SU-DHL-6 (cell line): ENCODE measurements around the gene PDE4D.

Experiments
- H2AFZ ChIP-seq: fragments of 200-600 bp; sonication (generic); 2 replicates; pipeline ENCODE4 v1.6.1; 2014; ENCODE audit warnings: low read depth, mild to moderate bottlenecking, moderate library complexity, mixed read lengths, antibody characterized with exemption, low read length; ENCODE audit not compliant: severe bottlenecking
- H3F3A ChIP-seq: fragments of 200-600 bp; shearing (Covaris generic); 2 replicates; pipeline ENCODE4 v1.6.0; 2016; ENCODE audit warnings: antibody characterized with exemption, mild to moderate bottlenecking; ENCODE audit not compliant: insufficient read depth
- H3K27ac ChIP-seq: fragments of 200-600 bp; sonication (generic); 2 replicates; pipeline ENCODE4 v1.5.1; 2016; ENCODE audit warnings: low read depth, mild to moderate bottlenecking, low read length, moderate library complexity, mixed read lengths
- H3K27me3 ChIP-seq: fragments of 200-600 bp; sonication (generic), shearing (Covaris generic); 2 replicates; pipeline ENCODE4 v1.6.0; 2014; ENCODE audit warnings: mild to moderate bottlenecking, low read length
- H3K36me3 ChIP-seq: fragments of 200-600 bp; sonication (generic); 2 replicates; pipeline ENCODE4 v1.6.1; 2014; ENCODE audit warnings: mild to moderate bottlenecking, low read length, mixed read lengths
- H3K4me2 ChIP-seq: fragments of 300-600, 200-600 bp; shearing (Covaris generic), sonication (generic); 2 replicates; pipeline ENCODE4 v1.6.0; 2014; ENCODE audit warnings: low read length, low read depth, mild to moderate bottlenecking; ENCODE audit not compliant: poor library complexity, severe bottlenecking
- H3K4me3 ChIP-seq: fragments of 200-600 bp; sonication (generic); 2 replicates; pipeline ENCODE4 v1.5.1; 2014; ENCODE audit warnings: antibody characterized with exemption, low read length, mild to moderate bottlenecking, mixed read lengths; ENCODE audit not compliant: insufficient read depth, poor library complexity, severe bottlenecking
- H3K79me2 ChIP-seq: fragments of 200-600 bp; sonication (generic); 2 replicates; pipeline ENCODE4 v1.6.1; 2014; ENCODE audit warnings: mild to moderate bottlenecking, low read length, moderate library complexity; ENCODE audit not compliant: insufficient read depth
- H3K9ac ChIP-seq: fragments of 200-600 bp; sonication (generic); 2 replicates; pipeline ENCODE4 v1.7.0; 2014; ENCODE audit warnings: mild to moderate bottlenecking, low read length
- H3K9me2 ChIP-seq: fragments of 200-600 bp; sonication (generic); replicated peaks from 2 replicates; pipeline ENCODE4 v1.6.1; 2014; ENCODE audit warnings: low read length; ENCODE audit not compliant: insufficient read depth
- H3K9me3 ChIP-seq: fragments of 200-600 bp; sonication (generic); 2 replicates; pipeline ENCODE4 v1.6.1; 2014; ENCODE audit warnings: low read length, mixed read lengths; ENCODE audit not compliant: insufficient read depth
- H4K20me1 ChIP-seq: fragments of 200-600 bp; sonication (generic); 2 replicates; pipeline ENCODE4 v1.6.1; 2014; ENCODE audit warnings: low read depth, mild to moderate bottlenecking, antibody characterized with exemption, low read length, moderate library complexity, mixed read lengths
- CTCF ChIP-seq: fragments of 200-600 bp; sonication (generic); IDR thresholded peaks from one replicate; pipeline ENCODE4 v1.5.1; 2017; ENCODE audit warnings: antibody characterized with exemption, mild to moderate bottlenecking, low read length, moderate library complexity; ENCODE audit not compliant: insufficient read depth, poor library complexity, severe bottlenecking
- EZH2phosphoT487 ChIP-seq: fragments of 200-600 bp; sonication (generic), shearing (Covaris generic); conservative IDR thresholded peaks from 2 replicates; pipeline ENCODE4 v1.6.1; 2018; ENCODE audit warnings: mild to moderate bottlenecking, antibody characterized with exemption, low read length, moderate library complexity, mixed read lengths

The PDE4D gene

GRCh38 chr5:59756373-59757035 lies 137.0 kb downstream of the PDE4D start:
- Histone ChIP-seq H3K4me2 (no peak overlapping the region), H3K9me2 (no peaks in the 10 kb centered on the region), H3K27me3 (no peaks in the 10 kb centered on the region), H3K9ac (no peak overlapping the region), H3K4me3 (no peak overlapping the region), H3K36me3 (no peaks in the 10 kb centered on the region), H3F3A (no peaks in the 10 kb centered on the region), H4K20me1 (no peaks in the 10 kb centered on the region), H3K79me2 (no peaks in the 10 kb centered on the region), H3K27ac (no peak overlapping the region), H3K9me3 (no peaks in the 10 kb centered on the region), H2AFZ (no peak overlapping the region)
- TF ChIP-seq EZH2phosphoT487 (no peak), CTCF (no peak)

- H3K9me3 ChIP-seq = no peaks in the 10 kb centered on the region
- H2AFZ ChIP-seq = no peak overlapping the region
- H3K9me2 ChIP-seq = no peaks in the 10 kb centered on the region
- H3K27me3 ChIP-seq = no peaks in the 10 kb centered on the region
- no peaks in the 10 kb centered on the region for H4K20me1 ChIP-seq
- no peaks in the 10 kb centered on the region for H3K79me2 ChIP-seq
- no peak overlapping the region for H3K27ac ChIP-seq
- H3F3A ChIP-seq = no peaks in the 10 kb centered on the region
- TF ChIP-seq EZH2phosphoT487 (no peak), CTCF (no peak)
- no peaks in the 10 kb centered on the region for H3K36me3 ChIP-seq
- H3K9ac ChIP-seq = no peak overlapping the region
- H3K4me3 ChIP-seq = no peak overlapping the region
- no peak overlapping the region for H3K4me2 ChIP-seq
Observed at GRCh38 chr5:59755476-59755875, 138.1 kb downstream of the PDE4D start.

GRCh38 chr5:59753599-59753998 lies 139.9 kb downstream of the PDE4D start:
- TF ChIP-seq EZH2phosphoT487 (no peak), CTCF (no peak)
- no peaks in the 10 kb centered on the region for H3K9me3 ChIP-seq
- no peak overlapping the region for H3K4me3 ChIP-seq
- H3K9ac ChIP-seq = no peak overlapping the region
- no peak overlapping the region for H2AFZ ChIP-seq
- H3K36me3 ChIP-seq = no peaks in the 10 kb centered on the region
- H3F3A ChIP-seq = no peaks in the 10 kb centered on the region
- no peaks in the 10 kb centered on the region for H3K27me3 ChIP-seq
- no peak overlapping the region for H3K4me2 ChIP-seq
- no peaks in the 10 kb centered on the region for H3K9me2 ChIP-seq
- H3K79me2 ChIP-seq = no peaks in the 10 kb centered on the region
- H3K27ac ChIP-seq = no peak overlapping the region
- H4K20me1 ChIP-seq = no peaks in the 10 kb centered on the region
